ENCODE measurements around the gene RANBP9. TPM values are rescaled to one million over a fixed set of nuclear protein-coding genes. Genes with fewer than 3 reads are reported as not detected.
A peak's percentile ranks its signal among the peaks of the same experiment; 100 is the strongest.

RANBP9 gene
- total and polyA plus RNA-seq, 2 experiments from 2014 or later, result 12.1 to 31.8 TPM

- H3K4me3 Mint-ChIP-seq, result no peak overlapping the region
- Histone ChIP-seq H4K20me1 (replicated peaks; ENCODE audit: insufficient read depth) (peaks cover 6% of the 10 kb centered on the region), H3K27ac (ENCODE audit: low read depth) (no peak overlapping the region), H3K4me3 (no peak overlapping the region), H3K4me2 (no peak overlapping the region), H3F3A (replicated peaks; ENCODE audit: low read depth) (no peaks in the 10 kb centered on the region), H3K27me3 (ENCODE audit: insufficient read depth) (no peaks in the 10 kb centered on the region), H3K79me2 (replicated peaks; ENCODE audit: insufficient read depth) (peaks cover 76% of the 10 kb centered on the region), H3K9me2 (ENCODE audit: insufficient read depth) (no peaks in the 10 kb centered on the region), H2AFZ (no peak overlapping the region), H3K36me3 (ENCODE audit: insufficient read depth) (no peaks in the 10 kb centered on the region), H3K4me1 (ENCODE audit: insufficient read depth) (peaks cover 13% of the 10 kb centered on the region; the same call in 1 of the 2 replicates)
- no peak for ATAC-seq
- no peaks in the 10 kb centered on the region for H3K27me3 Mint-ChIP-seq (ENCODE audit: insufficient read depth, low read depth, poor library complexity)
- TF ChIP-seq ZNF114 (CRISPR knock-in tag; IDR thresholded peaks at IDR 0.05) (no peak), ZNF331 (CRISPR knock-in tag; IDR thresholded peaks at IDR 0.05; ENCODE audit: low read depth) (no peak), CREB1 (CRISPR knock-in tag; IDR thresholded peaks at IDR 0.05; ENCODE audit: low read depth) (no peak), NANOG (IDR thresholded peaks at IDR 0.05; ENCODE audit: borderline replicate concordance) (no peak), EZH2 (IDR thresholded peaks at IDR 0.05; ENCODE audit: low read depth, unreplicated experiment) (no peak), ETS1 (IDR thresholded peaks at IDR 0.05) (no peak), STAT1 (IDR thresholded peaks at IDR 0.05; ENCODE audit: unreplicated experiment) (no peak), CTCF (conservative IDR thresholded peaks at IDR 0.05; ENCODE audit: low read depth in 2 of 2) (no peak), EZH2phosphoT487 (IDR thresholded peaks at IDR 0.05; ENCODE audit: unreplicated experiment) (no peak), ZNF462 (CRISPR knock-in tag; IDR thresholded peaks at IDR 0.05) (no peak), POLR2AphosphoS5 (IDR thresholded peaks at IDR 0.05; ENCODE audit: low read depth) (no peak)
- H3K4me1 Mint-ChIP-seq, result peaks cover 32% of the 10 kb centered on the region
- H3K9me3 Mint-ChIP-seq, result no peaks in the 10 kb centered on the region
- DNase-seq (ENCODE audit: low spot score), result no peak
- peak overlapping the region; percentile 26; the same call in 1 of the 2 replicates for H3K27ac Mint-ChIP-seq
- no peaks in the 10 kb centered on the region for H3K36me3 Mint-ChIP-seq (ENCODE audit: low read depth)
Measured at GRCh38 chr6:13660893-13661292, 50.7 kb downstream of the RANBP9 start.
